HG03095 (cell line): ENCODE results near the gene OR51E1.

ENCODE experiments used
- ATAC-seq: cut with Tn5 transposase; IDR thresholded peaks from one replicate; pipeline ENCODE4 v1.9.1; 2021; ENCODE audit warnings: moderate library complexity; ENCODE audit not compliant: unreplicated experiment

The OR51E1 gene

DNA sequence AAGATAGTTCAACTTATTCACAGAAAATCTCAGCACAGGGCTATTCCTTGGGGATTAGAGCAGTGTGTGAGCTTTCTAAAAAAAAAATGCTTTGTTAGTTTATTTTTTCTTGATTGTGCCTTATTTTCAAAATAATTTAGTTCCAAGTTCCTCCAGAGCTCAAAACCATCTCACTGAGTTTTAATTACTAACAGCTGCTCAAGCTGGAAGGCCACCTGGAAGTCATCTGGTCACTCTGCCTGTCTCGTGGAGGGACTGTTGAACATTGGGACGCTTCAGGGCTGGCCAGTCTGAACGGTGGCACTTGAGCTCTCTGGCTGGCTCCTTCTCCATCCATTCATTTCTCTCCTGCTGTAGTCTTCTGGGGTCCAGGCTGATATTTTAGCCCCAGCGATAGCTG lies 4.0 kb downstream of the OR51E1 start:
- no peak for ATAC-seq

DNA sequence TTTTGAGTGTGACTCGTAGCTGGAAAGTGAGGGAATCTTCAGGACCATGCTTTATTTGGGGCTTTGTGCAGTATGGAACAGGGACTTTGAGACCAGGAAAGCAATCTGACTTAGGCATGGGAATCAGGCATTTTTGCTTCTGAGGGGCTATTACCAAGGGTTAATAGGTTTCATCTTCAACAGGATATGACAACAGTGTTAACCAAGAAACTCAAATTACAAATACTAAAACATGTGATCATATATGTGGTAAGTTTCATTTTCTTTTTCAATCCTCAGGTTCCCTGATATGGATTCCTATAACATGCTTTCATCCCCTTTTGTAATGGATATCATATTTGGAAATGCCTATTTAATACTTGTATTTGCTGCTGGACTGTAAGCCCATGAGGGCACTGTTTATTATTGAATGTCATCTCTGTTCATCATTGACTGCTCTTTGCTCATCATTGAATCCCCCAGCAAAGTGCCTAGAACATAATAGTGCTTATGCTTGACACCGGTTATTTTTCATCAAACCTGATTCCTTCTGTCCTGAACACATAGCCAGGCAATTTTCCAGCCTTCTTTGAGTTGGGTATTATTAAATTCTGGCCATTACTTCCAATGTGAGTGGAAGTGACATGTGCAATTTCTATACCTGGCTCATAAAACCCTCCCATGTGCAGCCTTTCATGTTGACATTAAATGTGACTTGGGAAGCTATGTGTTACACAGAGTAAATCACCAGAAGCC lies 11.0 kb downstream of the OR51E1 start:
- ATAC-seq: no peak

DNA sequence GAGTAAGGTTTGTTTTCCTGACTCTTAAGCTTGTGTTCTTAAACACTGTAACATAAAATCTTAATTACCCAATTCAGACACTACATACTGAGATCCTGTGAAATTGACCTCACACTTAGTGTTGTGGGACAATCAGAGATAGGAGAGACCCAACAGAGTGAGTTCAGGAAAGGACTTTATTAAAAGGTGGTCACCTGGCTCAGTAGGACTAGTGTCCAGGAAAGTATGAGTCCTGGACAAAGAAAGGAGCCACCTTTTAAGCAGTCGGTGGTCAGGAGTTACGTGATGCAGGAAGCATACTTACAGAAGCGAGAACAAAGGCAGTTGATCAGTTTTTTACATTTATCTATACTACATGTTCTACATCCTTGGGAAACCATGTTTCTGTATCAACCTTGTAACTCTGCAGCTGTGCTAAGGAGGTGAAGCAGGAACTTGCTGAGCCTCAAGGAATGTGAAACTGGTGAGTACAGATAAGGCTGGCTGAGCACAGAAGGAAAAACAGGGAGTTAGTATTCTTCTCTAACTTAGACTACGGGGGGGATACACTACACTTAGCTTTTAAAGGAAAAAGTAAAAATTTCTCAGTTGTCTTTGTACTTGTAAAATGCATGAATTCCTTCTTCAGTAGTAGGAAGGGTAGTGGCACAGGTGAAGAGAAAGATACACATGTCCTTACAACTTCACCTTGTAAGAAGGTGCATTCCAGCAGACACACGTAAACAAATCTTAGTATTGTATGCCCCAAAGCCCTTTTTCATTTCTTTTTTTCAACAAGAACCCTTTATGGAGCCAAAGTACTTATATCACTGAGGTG lies 15.1 kb downstream of the OR51E1 start:
- ATAC-seq: no peak

DNA sequence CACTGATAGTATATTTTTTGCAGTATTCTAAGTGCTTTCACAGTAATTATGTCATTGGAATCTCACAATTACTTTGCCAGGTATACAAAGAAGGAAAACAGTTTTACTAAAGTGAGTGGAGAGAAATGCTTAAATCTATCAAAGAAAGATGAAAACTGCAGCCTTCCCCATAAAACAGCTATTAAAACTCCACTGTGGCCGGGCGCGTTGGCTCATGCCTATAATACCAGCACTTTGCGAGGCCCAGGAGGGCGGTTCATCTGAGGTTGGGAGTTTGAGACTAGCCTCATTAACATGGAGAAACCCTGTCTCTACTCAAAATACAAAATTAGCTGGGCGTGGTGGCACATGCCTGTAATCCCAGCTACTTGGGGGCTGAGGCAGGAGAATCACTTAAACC lies 19.1 kb downstream of the OR51E1 start:
- ATAC-seq: no peak

DNA sequence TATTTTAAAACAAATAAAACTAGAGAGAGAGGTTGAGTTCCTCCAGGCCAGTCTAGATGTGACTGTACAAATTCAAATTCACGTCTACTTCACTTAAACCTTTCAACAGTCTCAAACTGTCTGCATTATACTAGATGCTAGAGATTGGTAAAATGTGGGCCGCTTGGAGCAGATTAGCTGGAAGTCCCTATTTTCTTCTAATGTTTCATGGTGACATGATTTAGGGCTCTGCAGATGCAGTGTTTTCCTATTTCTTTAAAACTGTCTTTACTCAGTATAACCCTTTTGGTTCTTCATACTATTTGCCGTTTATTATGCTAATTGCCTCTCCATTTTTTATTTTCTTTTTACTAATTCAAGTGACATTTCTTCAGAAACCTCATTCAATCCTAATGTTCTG lies 20.4 kb downstream of the OR51E1 start:
- no peak for ATAC-seq

DNA sequence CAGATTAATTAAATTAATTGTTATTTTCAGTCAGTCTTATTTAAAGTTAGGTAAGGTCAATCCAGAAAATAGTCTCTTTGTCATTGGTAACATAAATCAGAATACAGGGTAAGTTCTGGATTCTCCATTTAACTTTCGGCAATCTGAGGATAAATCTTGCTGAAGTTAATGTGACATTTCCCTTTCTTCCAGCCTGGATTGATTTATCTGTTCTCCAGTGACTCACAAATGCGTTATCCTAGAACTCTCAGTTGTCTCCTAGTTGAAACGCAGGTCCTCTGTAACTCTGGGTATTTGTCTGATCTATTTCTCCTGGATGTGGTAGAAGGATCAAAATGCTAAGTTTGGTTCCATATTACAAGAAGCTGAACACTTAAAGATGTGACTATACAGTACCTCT lies 21.0 kb downstream of the OR51E1 start:
- ATAC-seq: no peak

DNA sequence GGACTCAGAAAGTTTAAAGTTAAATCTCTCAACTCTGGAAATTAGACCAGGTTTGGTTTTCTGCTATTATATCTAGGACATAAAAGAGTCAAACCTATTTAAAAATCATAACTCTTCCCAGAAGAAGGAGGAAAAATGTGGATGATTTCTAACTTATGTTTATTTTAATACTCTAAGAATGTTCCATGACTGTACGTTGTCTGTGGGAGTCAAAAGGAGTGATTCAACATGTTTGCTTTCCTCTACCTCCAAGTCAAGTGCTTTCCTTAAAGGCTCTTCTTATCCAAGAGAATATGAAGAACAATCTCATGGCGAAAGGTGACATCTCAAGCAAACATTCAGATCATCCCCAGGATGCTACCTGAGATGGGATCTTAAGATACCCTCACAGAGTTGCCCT lies 21.6 kb downstream of the OR51E1 start:
- ATAC-seq: no peak

DNA sequence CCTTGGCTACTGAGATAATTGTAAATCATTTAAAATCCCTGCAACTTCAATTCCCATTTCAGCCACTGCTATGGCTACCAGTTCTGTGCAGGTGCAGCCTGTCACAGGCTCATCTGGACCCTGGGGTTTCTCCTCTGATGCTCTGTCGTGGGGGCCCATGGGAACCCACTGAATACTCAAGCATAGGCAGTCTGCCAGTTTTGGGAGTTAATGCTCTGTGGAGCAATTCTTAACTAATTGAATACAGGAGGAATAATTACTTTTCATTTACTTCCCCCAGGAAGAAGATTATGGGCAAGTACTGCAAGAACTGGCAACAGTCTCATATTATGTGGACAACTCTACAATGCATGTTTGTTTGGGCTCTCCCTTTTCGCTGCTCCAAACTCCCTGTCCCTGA lies 28.0 kb downstream of the OR51E1 start:
- ATAC-seq: no peak

DNA sequence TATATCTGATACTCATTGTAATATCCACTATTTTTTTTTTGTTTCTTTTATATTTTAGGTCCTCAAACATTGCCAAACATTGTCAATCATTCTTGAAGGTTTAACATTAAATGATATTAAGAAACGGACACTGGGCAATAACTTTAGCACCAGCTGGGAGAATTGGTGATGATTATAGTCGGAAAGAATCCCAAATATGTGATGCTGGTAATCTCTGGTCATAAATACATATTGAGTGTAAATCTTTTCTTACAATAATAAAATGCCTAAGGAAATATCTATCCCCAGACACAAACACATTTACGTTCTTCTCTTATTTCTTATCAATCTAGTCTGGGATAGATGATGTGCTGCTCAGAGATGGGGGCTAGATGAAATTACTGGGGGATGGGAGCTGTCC lies 28.7 kb downstream of the OR51E1 start:
- no peak for ATAC-seq

DNA sequence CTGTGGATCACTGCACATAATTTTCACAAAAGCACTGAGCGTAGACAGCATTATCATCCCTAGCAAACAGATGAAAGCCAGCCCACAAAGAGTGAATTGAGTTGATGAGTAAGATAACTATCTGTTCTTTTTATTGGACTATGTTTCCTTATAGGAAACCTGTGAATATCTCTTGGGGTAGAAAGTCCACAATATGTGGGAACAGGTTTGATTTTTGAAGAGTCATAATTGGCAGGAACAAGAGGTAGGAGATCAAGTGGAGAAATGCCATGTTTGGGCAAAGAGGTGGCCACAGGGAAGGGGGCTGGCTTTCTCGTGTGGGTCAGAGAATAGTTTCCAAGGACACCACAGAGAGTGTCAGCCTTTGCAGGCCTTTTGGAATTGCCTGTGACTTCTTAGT lies 30.0 kb downstream of the OR51E1 start:
- no peak for ATAC-seq

DNA sequence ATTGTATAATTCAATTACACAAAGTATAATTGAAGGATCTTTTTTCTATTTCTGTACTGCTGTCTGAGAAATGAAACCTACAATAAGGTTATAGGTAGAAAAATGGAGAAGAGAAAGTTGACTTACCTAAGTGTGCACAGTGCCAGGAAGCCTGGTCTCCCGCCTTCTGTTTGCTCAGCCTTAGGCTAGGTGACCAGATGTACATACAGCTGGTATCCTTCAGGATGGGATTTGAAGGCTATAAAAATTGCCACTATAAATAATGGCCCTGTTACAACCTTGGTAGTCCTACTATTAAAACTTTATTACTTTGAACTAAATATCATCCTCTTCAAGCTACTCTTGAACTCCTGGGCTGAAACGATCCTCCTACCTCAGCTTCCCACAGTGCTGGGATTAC lies 34.2 kb downstream of the OR51E1 start:
- ATAC-seq: no peak

DNA sequence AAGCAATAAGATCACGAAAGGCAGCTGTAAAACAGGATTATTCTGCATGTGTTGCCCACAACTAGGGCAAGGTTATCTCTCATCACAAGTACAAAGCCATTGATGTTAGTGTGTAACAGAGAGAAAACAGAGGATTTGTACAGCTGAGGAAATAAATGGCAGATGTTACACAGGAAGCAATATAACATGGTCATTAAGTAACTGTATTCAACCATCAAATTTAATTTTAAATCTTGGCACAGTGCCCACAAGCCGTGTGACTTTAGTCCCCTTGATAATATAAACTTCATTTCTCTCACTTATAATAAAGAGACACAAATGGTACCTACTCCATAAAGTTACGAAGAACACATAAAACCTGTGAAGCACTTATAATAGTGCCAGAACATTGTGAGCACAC lies 36.6 kb downstream of the OR51E1 start:
- ATAC-seq: no peak

DNA sequence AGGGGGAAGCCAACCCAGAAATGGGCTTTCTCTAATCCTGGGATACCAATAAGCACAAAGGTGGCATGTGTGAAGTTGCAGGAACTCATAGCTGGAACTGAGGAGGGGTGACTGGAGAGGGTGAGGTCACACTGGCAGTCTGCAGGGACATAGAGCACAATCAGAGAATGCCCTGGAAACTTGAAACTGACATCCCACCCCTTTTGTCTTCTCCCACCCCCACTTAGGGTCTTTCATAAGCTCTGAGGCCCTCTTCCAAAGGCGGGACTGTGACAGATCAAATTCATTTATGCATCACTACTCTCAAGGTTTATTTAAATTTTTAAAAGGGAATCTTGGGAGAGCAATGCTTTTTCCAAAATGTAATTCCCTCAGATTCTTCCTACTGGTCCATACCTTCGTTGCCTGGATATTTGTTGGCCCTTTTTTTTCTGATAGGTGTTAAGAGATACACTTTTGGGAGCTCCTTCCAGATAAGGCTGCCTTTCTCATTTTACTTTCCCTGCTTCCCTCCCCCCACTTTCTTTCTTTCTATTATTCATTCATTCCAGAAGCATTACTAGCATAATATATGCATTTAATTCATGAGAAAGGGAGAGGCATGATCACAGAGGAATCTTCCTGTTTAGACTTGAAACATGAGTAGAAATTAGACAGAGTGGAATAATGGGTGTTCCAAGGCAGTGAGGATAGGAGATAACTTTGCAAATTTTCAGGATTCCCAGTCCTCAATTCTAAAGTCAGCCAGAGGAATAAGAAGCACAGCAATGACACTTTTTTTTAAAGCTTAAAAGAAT lies 39.0 kb downstream of the OR51E1 start:
- no peak for ATAC-seq

DNA sequence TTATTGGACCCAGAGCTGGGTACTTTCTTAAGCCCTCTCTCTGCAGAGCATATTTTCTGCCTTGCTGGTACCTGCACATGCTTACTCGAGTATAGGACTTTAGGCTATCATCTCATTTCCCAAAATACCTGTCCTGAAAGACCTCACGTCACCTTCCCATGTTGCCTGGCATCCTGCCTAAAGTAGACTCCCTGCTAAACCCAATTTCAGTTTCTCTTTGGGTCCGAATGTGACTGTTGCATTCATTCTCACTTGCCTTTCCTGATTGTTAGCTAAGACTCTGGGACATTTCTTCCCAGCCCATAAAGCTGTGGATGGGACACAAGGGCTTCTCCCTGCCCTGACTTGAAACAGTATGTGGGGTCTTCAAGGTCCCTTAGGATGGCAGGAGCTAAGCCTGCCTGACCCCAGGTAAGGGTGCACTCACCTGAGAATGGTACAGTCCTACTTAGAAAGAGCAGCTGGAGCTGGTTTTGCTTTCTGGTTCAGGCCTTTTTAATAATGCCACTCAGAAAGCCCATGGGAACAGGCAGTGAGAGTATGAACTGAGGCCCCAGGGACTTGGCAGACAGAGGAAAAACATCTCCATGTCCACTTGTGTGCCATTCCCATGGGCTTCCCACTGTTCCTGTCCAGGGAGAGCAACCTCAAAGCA lies 41.0 kb downstream of the OR51E1 start:
- ATAC-seq: no peak

DNA sequence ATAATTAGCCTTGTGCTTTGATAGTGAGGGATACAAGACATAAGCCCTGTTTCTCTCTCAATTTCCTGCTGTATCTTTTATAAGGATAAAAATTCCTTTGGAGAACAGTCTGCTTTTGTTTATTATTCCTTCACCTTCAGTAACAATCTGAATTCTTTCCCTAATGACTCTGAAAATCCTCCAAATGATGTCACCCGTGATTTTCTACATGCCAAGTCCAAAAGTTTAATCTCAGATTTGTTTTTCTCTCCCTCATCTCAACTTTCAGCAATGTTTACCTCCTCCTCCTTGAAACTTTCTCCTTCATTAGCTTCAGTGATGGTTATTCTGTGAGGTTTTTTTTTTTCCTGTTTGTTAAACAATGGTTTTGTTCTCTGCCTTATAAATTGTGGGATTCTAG lies 51.7 kb downstream of the OR51E1 start:
- no peak for ATAC-seq

DNA sequence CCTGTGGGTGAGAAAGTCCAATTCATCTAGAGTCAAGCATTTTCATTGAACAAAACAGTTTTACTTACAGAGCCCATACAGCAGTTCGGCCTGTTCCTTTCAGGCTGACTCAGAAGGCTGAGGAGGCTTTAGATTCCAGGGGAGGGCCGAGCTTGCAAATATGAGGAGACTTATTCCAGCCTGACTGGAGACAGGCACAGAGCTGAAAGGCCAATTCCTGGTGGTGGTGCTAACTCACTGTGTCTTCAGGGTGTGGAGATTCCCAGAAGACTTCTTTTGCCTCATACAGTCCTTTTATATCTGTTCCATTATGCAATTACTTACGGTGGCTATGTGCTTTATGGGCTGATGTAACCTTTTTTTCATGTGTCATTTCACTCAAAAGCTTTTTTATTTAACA lies 53.8 kb downstream of the OR51E1 start, which contains the start of gene OR51E2:
OR51E2 (minus strand) TSS at position 269 of the 400 bp plus-strand sequence. CDS start 15,142 bp downstream, outside the sequence.
- ATAC-seq: no peak

DNA sequence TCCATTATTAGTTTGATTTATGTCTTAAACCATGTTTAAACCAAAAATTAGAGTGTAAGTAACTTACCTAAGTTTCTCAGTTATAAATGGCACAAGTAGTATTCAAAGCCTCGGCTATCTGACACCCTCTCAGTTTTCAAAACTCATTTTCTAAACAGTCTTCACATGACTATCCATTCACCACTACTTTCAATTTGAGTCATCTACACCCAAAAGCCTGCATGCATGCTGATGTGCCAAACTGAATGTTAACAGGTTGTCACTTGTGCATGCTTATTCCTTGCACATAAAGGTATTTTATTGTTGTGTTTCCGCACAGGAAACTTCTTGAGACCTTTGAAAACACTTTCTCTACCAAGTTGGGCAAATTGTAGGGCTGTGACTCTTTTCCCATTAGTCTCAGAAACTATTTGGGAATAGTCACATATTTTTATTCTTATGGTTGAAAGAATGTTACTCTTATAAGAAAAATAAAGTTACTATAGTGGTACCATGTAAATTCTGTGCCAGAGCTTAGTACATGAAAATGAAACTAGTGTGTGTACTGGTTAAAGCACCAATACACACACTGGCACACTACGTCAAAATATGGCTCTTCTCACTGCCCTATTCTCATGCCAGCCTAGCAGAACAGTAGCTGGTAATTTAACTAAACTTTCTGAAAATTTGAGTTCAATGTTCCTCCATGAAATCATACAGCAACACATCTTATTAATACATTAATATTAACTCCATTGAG lies 56.1 kb downstream of the OR51E1 start:
- ATAC-seq: peak; percentile 96

DNA sequence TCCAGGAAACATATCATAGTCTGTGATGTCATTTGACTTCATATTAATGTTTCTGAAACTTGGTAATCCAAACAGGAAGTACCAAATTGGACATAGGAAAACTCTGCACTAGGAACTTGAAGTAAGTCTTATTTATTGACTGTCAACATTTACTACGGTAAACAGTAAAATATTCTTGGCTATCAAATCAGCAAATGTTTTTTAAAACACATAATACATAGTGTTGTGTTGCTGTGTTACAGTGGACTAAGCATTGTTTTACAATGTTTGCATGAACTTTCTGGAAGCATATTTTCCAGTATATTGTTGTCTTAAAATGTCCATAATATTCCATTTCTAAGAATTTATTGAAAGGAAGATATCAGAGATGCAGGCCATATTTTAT lies 56.6 kb downstream of the OR51E1 start:
- ATAC-seq: no peak

DNA sequence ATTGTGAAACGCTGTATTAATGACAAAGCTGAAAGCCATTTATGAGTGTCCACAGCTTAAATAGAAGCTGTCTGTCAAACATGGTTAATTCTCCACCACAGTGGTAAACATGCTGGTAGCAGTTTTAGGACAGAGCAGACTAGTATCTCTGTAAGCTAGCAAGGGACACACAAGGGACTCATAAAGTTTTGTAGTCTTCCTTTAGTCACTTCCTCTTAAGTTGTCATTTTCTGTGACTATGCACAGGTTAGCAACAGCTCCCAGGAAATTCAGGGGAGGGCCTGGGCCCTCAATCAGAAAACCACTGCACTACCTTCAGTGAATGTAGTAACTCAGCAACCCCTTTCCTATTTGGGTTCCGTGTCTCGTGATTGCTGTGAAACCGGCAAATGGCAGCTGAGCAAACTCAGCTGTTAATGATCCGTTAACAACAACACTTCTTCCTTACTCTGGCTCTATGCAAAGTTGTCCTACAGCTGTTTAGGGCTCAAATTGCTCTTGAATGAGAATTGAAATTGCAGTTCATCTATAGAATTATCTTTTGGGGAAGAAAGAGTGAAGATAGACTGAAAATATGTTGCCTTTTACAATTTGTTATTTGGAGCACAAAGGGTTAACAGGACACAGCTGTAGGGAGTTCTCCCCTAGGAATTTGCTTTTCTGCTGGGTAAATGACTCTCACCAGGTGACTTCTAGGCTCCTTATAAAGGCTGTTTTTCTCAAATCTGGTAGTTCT lies 60.4 kb downstream of the OR51E1 start, which contains the start of gene MMP26:
MMP26 (plus strand) TSS at position 731 of the 736 bp plus-strand sequence.
- no peak for ATAC-seq
